SU-DHL-6 (cell line): ENCODE data around the gene SFSWAP.

Experiments
- EZH2phosphoT487 ChIP-seq: fragments of 200-600 bp; sonication (generic), shearing (Covaris generic); conservative IDR thresholded peaks from 2 replicates; pipeline ENCODE4 v1.6.1; 2018; ENCODE audit warnings: mild to moderate bottlenecking, antibody characterized with exemption, low read length, moderate library complexity, mixed read lengths
- TF ChIP-seq, protein P1 (sequence below): fragments of 200-600 bp; sonication (generic); IDR thresholded peaks from one replicate; pipeline ENCODE4 v1.5.1; 2017; ENCODE audit warnings: antibody characterized with exemption, mild to moderate bottlenecking, low read length, moderate library complexity; ENCODE audit not compliant: insufficient read depth, poor library complexity, severe bottlenecking

DNA sequence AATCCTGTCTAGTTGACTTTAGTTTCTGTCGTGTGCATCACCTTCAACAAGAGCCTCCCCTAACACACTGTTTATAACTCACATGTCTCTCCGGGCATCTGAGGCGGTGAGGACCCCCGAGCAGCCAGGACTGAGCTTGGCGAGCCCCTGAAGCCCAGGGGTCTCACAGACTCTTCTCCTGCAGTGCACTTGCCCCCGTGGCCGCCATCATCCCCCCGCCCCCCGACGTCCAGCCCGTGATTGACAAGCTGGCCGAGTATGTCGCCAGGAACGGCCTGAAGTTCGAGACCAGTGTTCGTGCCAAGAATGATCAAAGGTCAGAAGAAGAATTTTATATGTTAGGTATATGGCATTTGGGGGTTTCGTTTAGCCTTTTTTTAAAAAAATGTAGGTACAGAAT is 43.3 kb downstream of the SFSWAP start:
- TF ChIP-seq, protein P1, sequence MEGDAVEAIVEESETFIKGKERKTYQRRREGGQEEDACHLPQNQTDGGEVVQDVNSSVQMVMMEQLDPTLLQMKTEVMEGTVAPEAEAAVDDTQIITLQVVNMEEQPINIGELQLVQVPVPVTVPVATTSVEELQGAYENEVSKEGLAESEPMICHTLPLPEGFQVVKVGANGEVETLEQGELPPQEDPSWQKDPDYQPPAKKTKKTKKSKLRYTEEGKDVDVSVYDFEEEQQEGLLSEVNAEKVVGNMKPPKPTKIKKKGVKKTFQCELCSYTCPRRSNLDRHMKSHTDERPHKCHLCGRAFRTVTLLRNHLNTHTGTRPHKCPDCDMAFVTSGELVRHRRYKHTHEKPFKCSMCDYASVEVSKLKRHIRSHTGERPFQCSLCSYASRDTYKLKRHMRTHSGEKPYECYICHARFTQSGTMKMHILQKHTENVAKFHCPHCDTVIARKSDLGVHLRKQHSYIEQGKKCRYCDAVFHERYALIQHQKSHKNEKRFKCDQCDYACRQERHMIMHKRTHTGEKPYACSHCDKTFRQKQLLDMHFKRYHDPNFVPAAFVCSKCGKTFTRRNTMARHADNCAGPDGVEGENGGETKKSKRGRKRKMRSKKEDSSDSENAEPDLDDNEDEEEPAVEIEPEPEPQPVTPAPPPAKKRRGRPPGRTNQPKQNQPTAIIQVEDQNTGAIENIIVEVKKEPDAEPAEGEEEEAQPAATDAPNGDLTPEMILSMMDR, result no peak
- no peak for TF ChIP-seq EZH2phosphoT487
